HG03521 (cell line): Measurements from ENCODE around the gene RGS16.

ENCODE experiments used
- ATAC-seq: cut with Tn5 transposase; IDR thresholded peaks from one replicate; pipeline ENCODE4 v1.9.1; 2021; ENCODE audit warnings: mild to moderate bottlenecking, moderate library complexity; ENCODE audit not compliant: unreplicated experiment

RGS16 gene

GRCh38 chr1:182630586-182630985, 26.4 kb upstream of the RGS16 start:
- ATAC-seq: no peak

- ATAC-seq: no peak
Measured at GRCh38 chr1:182629499-182630096, 25.4 kb upstream of the RGS16 start.

GRCh38 chr1:182629080-182629479, 24.9 kb upstream of the RGS16 start:
- ATAC-seq: no peak

- no peak for ATAC-seq
Measured at GRCh38 chr1:182628657-182629056, 24.5 kb upstream of the RGS16 start.

GRCh38 chr1:182627622-182628021, 23.4 kb upstream of the RGS16 start:
- ATAC-seq: no peak

- ATAC-seq: no peak
Measured at GRCh38 chr1:182626527-182626926, 22.3 kb upstream of the RGS16 start.

- ATAC-seq: no peak
Measured at GRCh38 chr1:182625719-182626504, 21.7 kb upstream of the RGS16 start.

GRCh38 chr1:182625024-182625423, 20.8 kb upstream of the RGS16 start:
- no peak for ATAC-seq

- ATAC-seq: no peak
Measured at GRCh38 chr1:182624577-182624976, 20.4 kb upstream of the RGS16 start.

- ATAC-seq: no peak
Measured at GRCh38 chr1:182622901-182623528, 18.8 kb upstream of the RGS16 start.

GRCh38 chr1:182621906-182622305, 17.7 kb upstream of the RGS16 start:
- no peak for ATAC-seq

GRCh38 chr1:182620924-182621585, 16.9 kb upstream of the RGS16 start:
- no peak for ATAC-seq

GRCh38 chr1:182617734-182618351, 13.7 kb upstream of the RGS16 start:
- no peak for ATAC-seq

- ATAC-seq: no peak
Measured at GRCh38 chr1:182617014-182617429, 12.8 kb upstream of the RGS16 start.

GRCh38 chr1:182616130-182617013, 12.2 kb upstream of the RGS16 start:
- ATAC-seq: peak; percentile 63

- no peak for ATAC-seq
Measured at GRCh38 chr1:182615468-182616129, 11.4 kb upstream of the RGS16 start.

- peak; percentile 35 for ATAC-seq
Measured at GRCh38 chr1:182614796-182615454, 10.7 kb upstream of the RGS16 start.

GRCh38 chr1:182611787-182612186, 7.6 kb upstream of the RGS16 start:
- no peak for ATAC-seq

GRCh38 chr1:182611326-182611725, 7.1 kb upstream of the RGS16 start:
- ATAC-seq: no peak
